ENCODE data around the gene C5orf63.
"Not testable (repeated sequence)": the region's sequence is repeated elsewhere in the genome, so short reads cannot be mapped to it uniquely, and the experiment has no call there.

C5orf63 gene

GRCh38 chr5:127070243-127070642 is 3.1 kb downstream of the C5orf63 start:
- DNase-seq: no peak

DNA sequence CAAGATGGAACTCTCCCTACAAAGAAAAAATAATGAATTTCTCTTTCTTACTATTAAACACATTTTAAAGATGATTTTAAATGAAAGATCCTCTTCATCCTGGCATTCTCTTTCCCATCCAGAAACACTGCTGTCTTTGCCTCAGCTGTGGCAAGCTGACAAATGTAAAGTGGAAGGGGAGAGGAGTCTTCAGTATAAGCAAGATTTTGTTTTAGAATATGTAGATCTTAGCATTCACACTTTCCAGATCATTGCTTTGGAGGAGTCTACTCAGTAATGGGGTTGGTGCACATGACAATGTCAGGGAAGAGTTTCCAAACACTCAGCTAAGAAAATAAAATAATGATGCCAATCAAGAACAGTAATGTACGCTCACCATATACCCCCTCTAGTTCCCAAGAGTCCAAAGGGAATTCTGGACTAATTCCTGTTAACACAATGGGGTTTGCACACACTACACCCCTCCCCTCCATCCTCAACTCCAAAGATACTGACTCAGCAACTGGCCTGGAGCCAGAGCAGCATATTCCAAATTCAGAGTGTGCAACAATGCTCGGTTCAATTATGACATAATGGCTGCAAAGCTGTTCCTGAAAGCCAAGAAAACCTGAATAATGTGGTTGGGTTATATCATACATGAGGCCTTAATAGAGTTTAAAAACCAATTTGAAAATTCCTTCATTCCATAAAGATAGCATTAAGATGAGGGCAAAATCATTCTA is 4.6 kb downstream of the C5orf63 start:
- peak; percentile 85 for DNase-seq

- no peak for DNase-seq
Observed at GRCh38 chr5:127066721-127067120, 6.6 kb downstream of the C5orf63 start.

DNA sequence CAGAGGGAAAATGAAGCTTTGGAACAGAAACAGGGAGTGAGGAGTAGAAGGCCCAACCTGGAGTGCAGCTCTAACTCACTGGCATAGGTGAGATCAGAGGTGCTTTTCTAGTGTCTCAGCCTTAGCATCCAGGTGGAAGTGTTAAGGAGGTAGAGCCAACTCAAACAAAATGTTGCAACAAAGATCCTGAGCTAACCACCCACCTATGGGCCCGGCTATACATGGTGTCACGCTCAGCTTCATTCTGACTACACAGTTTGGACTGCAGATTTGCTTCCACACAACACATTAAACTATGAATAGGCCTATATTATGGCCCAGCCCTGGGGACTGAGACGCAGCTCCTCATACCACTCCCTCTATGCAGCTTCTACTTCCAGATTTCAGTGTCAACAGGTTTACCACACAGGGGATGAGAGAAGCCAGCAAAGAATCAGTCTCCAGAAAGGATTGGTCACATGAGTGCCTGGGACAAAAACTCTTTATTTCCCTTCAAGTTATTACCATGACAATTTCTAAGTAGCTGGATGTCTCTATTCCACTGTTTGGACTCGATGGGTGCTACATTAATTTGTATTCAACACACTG is 9.0 kb downstream of the C5orf63 start:
- DNase-seq: peak; percentile 42

DNA sequence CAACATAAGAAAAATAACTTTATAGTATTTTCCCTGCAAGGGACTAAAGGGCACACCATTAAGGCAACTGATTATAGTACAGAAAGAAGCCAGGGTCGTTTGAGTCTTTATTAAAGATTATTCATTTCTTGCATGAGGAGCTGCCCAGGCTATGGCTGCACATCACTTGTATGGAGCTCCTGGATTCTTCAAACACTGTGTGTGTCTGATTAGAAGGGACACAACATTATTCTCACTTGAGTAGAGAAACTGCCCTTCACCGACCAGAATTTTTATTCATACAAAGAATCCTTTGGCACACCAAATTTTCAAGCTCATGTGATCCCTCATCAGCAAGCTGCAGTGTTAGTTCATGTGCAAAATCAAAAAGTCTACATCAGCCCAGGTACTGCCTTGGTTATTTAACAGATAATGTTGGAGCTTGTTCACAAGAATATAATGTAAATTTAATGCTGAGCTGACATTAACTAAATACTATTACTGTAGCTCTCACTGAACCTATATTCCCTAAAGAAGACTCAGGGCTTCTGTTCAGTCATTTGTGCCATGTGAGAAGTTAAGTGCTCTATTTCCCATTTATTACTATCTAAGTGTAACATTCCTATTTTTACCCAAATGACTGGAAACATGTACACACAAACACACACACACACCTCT is 9.9 kb downstream of the C5orf63 start:
- DNase-seq: no peak

GRCh38 chr5:127061956-127062355 is 11.3 kb downstream of the C5orf63 start:
- peak; percentile 52 for DNase-seq

GRCh38 chr5:127061537-127061936 is 11.8 kb downstream of the C5orf63 start:
- DNase-seq: no peak

DNA sequence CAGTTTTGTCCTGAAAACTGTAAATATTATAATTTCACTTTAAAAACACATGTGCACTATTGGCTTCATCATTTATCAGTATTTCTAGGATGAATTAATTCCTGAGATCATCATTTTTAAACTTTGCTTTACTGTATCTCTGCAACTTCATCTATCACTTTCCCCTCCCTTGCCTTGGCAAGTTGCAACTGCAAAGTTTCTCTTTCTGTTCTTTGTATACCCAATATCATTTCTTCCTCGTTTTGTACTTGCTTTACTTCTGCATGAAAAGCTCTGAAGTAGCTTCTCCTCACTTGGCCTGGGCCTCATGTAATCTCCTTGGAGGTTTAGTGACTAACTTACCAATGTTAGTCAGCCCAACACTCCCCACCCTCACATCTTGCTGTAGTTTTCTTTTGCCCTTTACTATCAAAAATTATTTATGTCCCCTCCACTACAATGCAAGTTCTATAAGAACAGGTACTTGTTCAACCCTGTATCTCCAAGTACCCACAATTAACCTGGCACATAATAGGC is 12.8 kb downstream of the C5orf63 start:
- DNase-seq: no peak

DNA sequence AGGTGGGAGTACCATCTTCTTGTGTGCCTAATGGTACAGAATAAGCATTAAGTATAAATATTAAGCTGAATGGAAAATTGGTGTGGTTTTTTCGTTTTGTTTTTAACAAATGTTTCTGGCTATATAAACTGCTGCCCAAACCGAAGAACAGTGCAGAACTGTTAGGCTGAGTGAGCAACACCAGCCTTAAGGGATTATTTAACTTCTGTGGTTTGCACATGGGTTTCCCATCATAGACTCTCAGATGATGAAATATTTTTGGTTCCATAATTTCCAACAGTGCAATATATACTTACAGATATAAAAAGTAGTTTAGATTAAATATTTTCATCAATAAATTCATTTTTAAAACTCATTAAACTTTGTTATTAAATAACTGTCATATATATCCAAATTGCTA is 16.4 kb downstream of the C5orf63 start:
- DNase-seq: no peak

DNA sequence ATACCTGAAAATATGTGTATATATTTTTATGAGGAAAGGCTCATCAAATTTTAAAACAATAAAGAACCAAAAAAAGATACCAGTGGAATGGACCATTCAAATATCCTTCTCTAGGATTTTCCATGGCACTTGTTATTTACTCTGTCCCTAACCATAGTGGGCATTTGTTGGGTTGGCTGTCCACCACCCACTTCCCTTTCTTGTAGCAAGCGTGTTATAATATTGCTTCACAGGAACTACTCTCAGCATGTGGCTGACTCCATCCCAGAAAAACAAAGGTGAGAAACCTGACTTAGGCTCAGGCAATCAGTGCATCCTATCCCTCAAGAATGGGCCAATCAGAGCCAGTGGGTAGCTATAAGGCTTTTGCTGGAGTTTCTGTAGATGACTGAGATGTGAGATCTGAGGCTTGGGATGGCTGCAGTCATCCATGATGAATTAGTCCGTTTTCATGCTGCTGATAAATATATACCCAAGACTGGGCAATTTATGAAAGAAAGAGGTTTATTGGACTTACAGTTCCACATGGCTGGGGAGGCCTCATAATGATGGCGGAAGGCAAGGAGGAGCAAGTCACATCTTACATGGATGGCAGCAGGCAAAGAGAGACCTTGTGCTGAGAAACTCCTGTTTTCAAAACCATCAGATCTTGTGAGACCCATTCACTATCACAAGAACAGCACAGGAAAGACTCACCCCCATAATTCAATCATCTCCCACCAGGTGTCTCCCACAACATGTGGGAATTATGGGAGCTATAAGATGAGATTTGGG is 17.2 kb downstream of the C5orf63 start:
- DNase-seq: no peak

DNA sequence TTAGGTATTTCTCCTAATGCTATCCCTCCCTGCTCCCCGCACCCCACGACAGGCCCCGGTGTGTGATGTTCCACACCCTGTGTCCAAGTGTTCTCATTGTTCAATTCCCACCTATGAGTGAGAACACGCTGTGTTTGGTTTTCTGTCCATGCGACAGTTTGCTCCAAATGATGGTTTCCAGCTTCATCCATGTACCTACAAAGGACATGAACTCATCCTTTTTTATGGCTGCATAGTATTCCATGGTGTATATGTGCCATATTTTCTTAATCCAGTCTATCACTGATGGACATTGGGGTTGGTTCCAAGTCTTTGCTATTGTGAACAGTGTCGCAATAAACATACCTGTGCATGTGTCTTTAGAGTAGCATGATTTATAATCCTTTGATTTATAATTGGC is 19.8 kb downstream of the C5orf63 start:
- not testable (repeated sequence) for DNase-seq

- peak; percentile 85 for DNase-seq
Observed at GRCh38 chr5:127053049-127053448, 20.3 kb downstream of the C5orf63 start.

- DNase-seq: no peak
Observed at GRCh38 chr5:127051591-127051990, 21.7 kb downstream of the C5orf63 start.

DNA sequence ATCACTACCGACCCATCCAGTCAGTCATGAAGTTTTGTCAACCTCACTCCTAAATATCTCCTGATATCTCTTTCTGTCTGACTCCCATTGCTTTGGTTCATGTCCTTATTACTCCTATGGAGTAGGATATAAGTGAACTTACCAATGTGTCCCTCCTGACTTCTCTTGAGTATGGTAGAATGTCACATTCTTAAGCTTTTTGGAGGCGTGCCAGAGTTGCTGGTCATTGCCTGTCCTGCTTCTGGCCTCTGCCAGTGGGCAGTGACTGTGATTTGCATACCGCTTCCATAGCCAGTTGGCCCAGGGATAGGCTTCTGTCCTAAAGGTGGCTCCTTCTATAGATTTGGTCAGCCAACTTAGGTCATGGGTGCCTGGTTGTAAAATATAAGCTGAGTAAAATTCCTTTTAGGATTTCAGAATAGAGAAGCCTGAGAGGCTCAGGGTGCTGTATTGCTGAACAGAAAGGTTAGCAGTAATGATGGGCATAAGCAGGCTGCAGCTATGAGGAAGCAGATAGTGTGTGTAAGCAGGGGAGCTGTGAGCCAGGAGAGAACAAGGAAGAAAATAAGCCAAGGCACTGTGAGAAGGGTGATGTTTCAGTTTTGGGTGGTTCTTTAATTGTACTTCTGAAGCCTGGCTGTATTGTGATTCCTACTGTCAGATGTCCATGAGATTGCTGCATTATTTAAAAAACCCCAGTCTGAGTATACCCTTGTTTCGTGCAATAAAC is 26.8 kb downstream of the C5orf63 start:
- DNase-seq: no peak

- peak; percentile 40 for DNase-seq
Observed at GRCh38 chr5:127042593-127042992, 30.7 kb downstream of the C5orf63 start.

GRCh38 chr5:127041571-127041970 is 31.7 kb downstream of the C5orf63 start:
- DNase-seq: no peak

DNA sequence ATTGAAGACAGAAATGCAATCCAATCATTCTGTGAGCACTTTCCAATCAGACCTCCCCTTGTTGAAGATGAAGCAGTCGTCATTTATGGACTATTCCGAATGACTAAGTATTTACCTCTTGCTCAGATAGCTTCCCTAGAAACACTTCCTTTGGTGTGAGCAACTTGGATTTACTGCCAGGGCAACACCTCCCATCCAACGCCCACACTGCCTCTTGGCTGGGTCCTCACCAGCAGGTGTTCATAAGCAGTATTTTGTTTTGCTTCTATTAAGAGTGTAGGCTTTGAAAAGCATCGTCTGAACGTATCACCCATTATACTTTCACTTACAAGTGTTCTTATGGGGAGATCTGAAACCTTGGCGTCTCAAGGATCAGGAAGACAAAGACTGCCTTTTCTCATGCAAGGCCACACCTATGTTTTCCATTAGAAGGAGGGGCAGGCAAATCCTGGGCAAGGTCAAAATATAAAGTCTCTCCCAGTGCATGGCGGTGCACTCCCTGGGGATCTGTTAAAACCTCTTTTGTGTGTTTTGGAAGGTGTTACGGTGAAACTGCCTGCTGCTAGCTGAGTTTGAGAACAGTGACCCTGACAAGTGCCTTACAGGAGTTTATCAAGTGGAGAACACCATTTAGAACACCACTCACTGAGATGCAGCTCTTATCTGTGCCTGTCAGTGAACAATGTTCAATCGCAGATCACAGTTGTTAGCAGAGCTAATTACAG is 32.3 kb downstream of the C5orf63 start:
- peak; percentile 95 for DNase-seq

DNA sequence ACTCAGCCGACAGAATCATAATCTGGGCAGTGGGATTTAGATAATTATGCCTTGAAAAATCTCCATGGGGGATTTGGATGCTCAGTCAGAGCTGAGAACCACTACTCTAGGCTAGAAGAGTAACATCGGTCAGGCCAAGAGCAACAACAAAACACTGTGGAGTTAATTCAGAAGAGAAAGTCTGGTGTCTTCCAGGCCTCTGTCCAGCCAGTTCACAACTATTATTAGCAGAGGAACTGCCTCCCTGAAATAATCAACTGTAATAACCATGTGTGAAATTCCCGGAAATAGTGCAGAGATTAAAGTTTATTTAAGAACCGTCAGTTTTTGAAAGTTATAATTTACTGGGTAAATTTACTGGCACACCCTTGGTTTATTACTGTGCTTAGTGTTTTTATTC is 34.8 kb downstream of the C5orf63 start:
- peak; percentile 30 for DNase-seq

DNA sequence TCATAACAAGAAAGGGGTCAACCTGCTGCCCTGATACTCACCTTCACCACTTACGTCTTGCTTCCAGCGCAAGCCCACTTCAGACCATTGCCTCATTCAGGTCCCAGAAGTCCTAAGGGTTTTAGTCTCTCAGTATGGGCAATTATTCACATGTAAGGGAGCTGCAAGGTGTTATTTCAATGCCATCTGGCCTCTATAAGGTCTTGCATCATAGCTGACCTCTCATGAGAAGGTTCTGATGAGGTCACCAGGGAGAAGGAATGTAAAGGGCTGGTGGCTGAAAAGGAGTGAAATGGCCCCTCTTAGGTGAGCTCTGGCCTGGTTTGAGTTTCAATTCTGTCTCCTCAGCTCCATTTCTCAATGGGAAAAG is 41.5 kb downstream of the C5orf63 start:
- DNase-seq: peak; percentile 62

GRCh38 chr5:127031147-127031862 is 42.0 kb downstream of the C5orf63 start:
- DNase-seq: peak; percentile 77

Data from NCI-H69 (cell line).